ENCODE data around the gene EZR.

- no peak for TF ChIP-seq SIN3A (IDR thresholded peaks at IDR 0.05; ENCODE audit: borderline replicate concordance, insufficient read depth, low read length)
- TF ChIP-seq FOXP2 (optimal IDR thresholded peaks at IDR 0.05; ENCODE audit: borderline replicate concordance, extremely low read depth, extremely low read length, insufficient read depth): no peak
- no peak for TF ChIP-seq REST (IDR thresholded peaks at IDR 0.05; ENCODE audit: insufficient read depth in 1 of 2, low read depth in 2 of 2, low read length in 2 of 2)
These were observed 35.3 kb downstream of the EZR start for GRCh38 chr6:158783851-158784250.
